Gastroesophageal sphincter (tissue), 4 donors: ENCODE measurements around the gene FRK. TPM values are rescaled to one million over a fixed set of nuclear protein-coding genes. Genes with fewer than 3 reads are reported as not detected.

ENCODE experiments used
- ATAC-seq: fragments of 150-250 bp; one replicate; pipeline ENCODE4 v1.9.1; 2016; ENCODE audit warnings: mild to moderate bottlenecking, moderate library complexity
- H3K27ac ChIP-seq, 4 donors: fragments of 200-600 bp; sonication (generic) in 3 of 4; 1 replicate in 3 of 4; 2 replicates in 1 of 4; pipeline ENCODE4 v1.5.1; 2016 to 2019
- H3K27me3 ChIP-seq: fragments of 200-600 bp; sonication (generic); one replicate; pipeline ENCODE4 v1.5.1; 2019
- H3K36me3 ChIP-seq, 2 donors: fragments of 200-600 bp; sonication (generic); one replicate each; pipeline ENCODE4 v1.5.1; 2019; ENCODE audit warnings: control low read depth in 1 of 2
- H3K4me1 ChIP-seq, 3 donors: fragments of 200-600 bp; sonication (generic); 1 replicate in 2 of 3; 2 replicates in 1 of 3; pipeline ENCODE4 v1.5.1; 2016 to 2019; ENCODE audit warnings: control low read depth in 2 of 3
- H3K4me3 ChIP-seq, 2 donors: fragments of 200-600 bp; sonication (generic); one replicate each; pipeline ENCODE4 v1.5.1; 2019; ENCODE audit warnings: mild to moderate bottlenecking in 1 of 2, moderate library complexity in 1 of 2
- H3K9me3 ChIP-seq, 3 donors: fragments of 200-600 bp; sonication (generic); one replicate each; pipeline ENCODE4 v1.5.1; 2017 to 2019; ENCODE audit warnings: control low read depth in 2 of 3
- EP300 ChIP-seq: sonication (generic); formaldehyde crosslinking; IDR thresholded peaks from one replicate; pipeline ENCODE4 v1.6.1; 2017; ENCODE audit warnings: antibody characterized with exemption, mild to moderate bottlenecking
- POLR2A ChIP-seq, 2 donors: fragments of 450-650 bp; IDR thresholded peaks; one replicate each; pipeline ENCODE4 v1.6.1; 2017; ENCODE audit warnings: antibody characterized with exemption in 2 of 2, mild to moderate bottlenecking in 2 of 2, moderate library complexity in 1 of 2
- POLR2AphosphoS5 ChIP-seq: sonication (generic); formaldehyde crosslinking; IDR thresholded peaks from one replicate; pipeline ENCODE4 v1.6.1; 2017; ENCODE audit warnings: antibody characterized with exemption
- WGBS, 2 donors: methylation state at CpG; one replicate each; pipeline ENCODE4 v1.1.5; 2018; ENCODE audit warnings: low coverage in 1 of 2; 5-methylcytosine and 5-hydroxymethylcytosine counted together
- total RNA-seq, 4 donors: library from RNA; depleted of rRNA; stranded (reverse); fragments of >200 nt; gene quantifications; one replicate each; pipeline ENCODE4 v1.1.0, GENCODE V29; 2016
- TF ChIP-seq, protein P1 (sequence below), 4 experiments: fragments of 200-600 bp in 2 of 4; fragments of 450-650 bp in 2 of 4; sonication (generic) in 1 of 4; IDR thresholded peaks; one replicate each; pipeline ENCODE4 v1.5.1; 2017 to 2019; ENCODE audit warnings: antibody characterized with exemption in 4 of 4, mild to moderate bottlenecking in 2 of 4, moderate library complexity in 2 of 4

FRK gene
- total RNA-seq, 4 donors from 2014 or later, result 0.42 to 1.9 (median 1.3) TPM

DNA sequence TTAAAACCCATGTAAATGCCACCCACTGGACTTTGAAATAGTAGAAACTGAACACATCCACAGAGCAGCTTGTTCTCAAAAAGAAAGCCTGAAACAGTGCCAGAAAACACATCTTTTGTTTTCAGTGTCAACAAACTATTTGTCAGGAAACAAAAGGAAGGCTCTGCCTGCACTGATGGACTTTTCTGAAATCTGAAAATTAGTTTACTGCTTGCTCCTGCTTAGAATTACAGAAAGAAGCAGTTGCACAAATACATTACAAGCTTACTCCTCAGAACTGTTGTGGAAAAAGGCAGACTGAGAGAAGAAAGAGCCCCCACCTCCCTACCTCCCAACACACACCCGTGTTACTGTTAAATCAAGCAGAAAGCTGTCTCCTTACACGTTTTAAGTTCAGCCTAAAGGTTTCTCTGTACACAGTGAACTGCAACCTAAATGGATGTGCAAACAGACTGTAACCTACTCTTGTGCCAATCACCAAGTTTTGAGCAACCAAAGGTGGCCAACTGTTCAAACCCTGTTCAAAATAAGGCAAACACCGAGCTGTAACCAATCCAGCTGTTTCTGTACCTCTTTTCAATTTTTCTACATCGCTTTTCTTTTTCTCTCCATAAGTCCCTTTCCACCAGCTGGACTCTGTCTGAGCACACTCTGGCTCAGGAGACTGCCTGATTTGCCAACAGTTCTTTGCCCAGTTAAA, 43.7 kb downstream of the FRK start:
- Histone ChIP-seq H3K27ac (peak overlapping the region in 2 of 4 donors; percentile 11 to 25), H3K4me1 (peaks cover 0 to 19% (median 0%) of the 10 kb centered on the region in 3 donors), H3K9me3 (no peaks in the 10 kb centered on the region), H3K27me3 (no peaks in the 10 kb centered on the region), H3K36me3 (no peaks in the 10 kb centered on the region), H3K4me3 (no peak overlapping the region)
- WGBS, 2 donors, result 13 to 18% methylated on average over 4 of the region's 4 CpGs
- TF ChIP-seq POLR2AphosphoS5 (no peak), POLR2A (IDR thresholded peaks at IDR 0.05) (no peak), EP300 (no peak)
- TF ChIP-seq, protein P1, sequence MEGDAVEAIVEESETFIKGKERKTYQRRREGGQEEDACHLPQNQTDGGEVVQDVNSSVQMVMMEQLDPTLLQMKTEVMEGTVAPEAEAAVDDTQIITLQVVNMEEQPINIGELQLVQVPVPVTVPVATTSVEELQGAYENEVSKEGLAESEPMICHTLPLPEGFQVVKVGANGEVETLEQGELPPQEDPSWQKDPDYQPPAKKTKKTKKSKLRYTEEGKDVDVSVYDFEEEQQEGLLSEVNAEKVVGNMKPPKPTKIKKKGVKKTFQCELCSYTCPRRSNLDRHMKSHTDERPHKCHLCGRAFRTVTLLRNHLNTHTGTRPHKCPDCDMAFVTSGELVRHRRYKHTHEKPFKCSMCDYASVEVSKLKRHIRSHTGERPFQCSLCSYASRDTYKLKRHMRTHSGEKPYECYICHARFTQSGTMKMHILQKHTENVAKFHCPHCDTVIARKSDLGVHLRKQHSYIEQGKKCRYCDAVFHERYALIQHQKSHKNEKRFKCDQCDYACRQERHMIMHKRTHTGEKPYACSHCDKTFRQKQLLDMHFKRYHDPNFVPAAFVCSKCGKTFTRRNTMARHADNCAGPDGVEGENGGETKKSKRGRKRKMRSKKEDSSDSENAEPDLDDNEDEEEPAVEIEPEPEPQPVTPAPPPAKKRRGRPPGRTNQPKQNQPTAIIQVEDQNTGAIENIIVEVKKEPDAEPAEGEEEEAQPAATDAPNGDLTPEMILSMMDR (IDR thresholded peaks at IDR 0.05), result no peak
- ATAC-seq, result peak; percentile 48

DNA sequence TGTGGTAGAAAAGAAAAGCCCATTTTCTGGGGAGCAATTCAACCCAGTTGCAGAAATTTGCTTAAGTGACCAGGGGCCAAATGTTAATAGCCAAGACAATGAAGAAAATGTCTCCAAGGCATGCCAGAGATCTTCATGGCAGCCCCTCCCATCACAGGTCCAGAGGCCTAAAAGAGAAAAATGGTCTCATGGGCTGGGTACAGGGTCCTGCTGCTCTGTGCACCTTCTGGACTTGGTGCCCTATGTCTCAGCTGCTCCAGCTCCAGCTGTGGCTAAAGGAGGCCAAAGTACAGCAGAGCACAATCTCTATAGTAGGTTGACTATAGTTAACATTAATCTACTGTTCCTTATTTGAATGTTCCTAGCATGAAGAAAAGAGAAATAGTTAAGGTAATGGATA, 44.7 kb downstream of the FRK start:
- H3K27ac ChIP-seq, result no peak overlapping the region
- no peaks in the 10 kb centered on the region for H3K36me3 ChIP-seq
- H3K4me1 ChIP-seq, result peaks cover 0 to 19% (median 0%) of the 10 kb centered on the region in 3 donors
- H3K9me3 ChIP-seq, result no peaks in the 10 kb centered on the region
- TF ChIP-seq EP300 (no peak), POLR2AphosphoS5 (no peak), POLR2A (IDR thresholded peaks at IDR 0.05) (no peak)
- TF ChIP-seq, protein P1 (IDR thresholded peaks at IDR 0.05), result no peak
- H3K27me3 ChIP-seq, result no peaks in the 10 kb centered on the region
- ATAC-seq, result no peak
- no peak overlapping the region for H3K4me3 ChIP-seq

DNA sequence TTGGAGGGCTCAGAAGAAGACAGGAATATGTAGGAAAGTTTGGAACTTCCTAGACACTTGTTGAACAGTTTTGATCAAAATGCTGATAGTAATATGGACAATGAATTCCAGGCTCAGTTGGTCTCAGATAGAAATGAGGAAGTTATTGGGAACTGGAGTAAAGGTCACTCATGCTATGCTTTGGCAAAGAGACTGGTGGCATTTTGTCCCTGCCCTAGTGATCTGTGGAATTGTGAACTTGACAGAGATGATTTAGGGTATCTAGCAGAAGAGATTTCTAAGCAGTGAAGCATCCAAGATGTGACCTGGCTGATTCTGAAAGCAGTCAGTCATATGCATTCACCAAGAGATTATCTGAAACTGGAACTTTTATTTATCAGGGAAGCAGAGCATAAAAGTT, 45.1 kb downstream of the FRK start:
- Histone ChIP-seq H3K27ac (no peak overlapping the region), H3K9me3 (no peaks in the 10 kb centered on the region), H3K4me1 (peaks cover 0 to 22% (median 0%) of the 10 kb centered on the region in 3 donors), H3K27me3 (no peaks in the 10 kb centered on the region), H3K36me3 (no peaks in the 10 kb centered on the region), H3K4me3 (no peak overlapping the region)
- no peak for ATAC-seq
- TF ChIP-seq, protein P1 (IDR thresholded peaks at IDR 0.05), result no peak
- TF ChIP-seq EP300 (no peak), POLR2A (IDR thresholded peaks at IDR 0.05) (no peak), POLR2AphosphoS5 (no peak)

DNA sequence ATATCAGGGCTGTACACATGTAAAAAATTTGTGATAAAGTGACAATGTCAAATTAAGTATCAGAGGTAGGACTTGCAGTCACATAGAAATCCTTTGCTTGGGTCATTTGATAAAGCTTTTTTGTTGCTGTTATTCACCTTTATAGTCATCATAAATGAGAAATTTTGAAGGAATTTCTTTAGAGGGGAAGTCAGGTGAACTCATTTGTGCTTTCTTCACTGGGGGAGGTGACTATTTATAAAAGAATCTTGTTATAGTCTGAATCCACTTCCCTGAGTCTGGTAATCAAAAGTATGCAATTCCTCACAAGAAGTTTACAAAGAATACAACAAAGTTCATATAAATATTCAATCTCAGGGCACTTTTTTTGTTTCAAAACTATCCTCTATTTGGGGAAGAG, 47.7 kb downstream of the FRK start:
- Histone ChIP-seq H3K36me3 (no peaks in the 10 kb centered on the region), H3K9me3 (no peaks in the 10 kb centered on the region), H3K4me3 (no peak overlapping the region), H3K27ac (no peak overlapping the region), H3K27me3 (no peaks in the 10 kb centered on the region), H3K4me1 (peaks cover 0 to 36% (median 0%) of the 10 kb centered on the region in 3 donors)
- TF ChIP-seq POLR2AphosphoS5 (no peak), POLR2A (IDR thresholded peaks at IDR 0.05) (no peak), EP300 (no peak)
- TF ChIP-seq, protein P1 (IDR thresholded peaks at IDR 0.05), result no peak
- no peak for ATAC-seq

DNA sequence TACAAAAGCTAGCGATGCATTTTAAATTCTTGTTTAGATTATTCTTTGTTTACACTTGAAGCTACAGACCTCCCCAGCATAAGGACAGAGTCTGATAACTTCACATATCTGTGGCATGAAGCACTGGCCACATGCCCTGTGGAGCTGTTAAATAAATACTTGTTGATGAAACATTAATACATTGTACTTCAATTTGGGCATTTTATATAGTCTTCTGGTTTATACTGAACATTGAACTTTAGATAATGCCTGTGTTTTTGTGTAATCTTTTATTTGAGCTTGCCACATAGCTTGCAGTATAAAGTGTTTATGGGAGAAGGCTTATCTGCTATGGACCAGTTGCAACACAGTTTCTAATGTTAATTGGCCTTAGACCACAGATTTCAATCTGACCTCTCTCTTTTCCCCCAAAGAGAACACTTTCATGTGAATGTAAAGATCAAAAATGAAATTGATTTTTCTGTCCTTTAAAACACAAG, 48.2 kb downstream of the FRK start:
- ATAC-seq, result no peak
- 33 to 80% methylated on average over 1 of the region's 1 CpG for WGBS, 2 donors
- Histone ChIP-seq H3K4me3 (no peak overlapping the region), H3K36me3 (no peaks in the 10 kb centered on the region), H3K4me1 (peaks cover 0 to 37% (median 0%) of the 10 kb centered on the region in 3 donors), H3K27ac (no peak overlapping the region), H3K27me3 (no peaks in the 10 kb centered on the region), H3K9me3 (no peaks in the 10 kb centered on the region)
- no peak for TF ChIP-seq EP300
